ENCODE results near the gene TMEM238L. TPM values are rescaled to one million over a fixed set of nuclear protein-coding genes. Genes with fewer than 3 reads are reported as not detected.

The TMEM238L gene
- total and polyA plus RNA-seq, 3 experiments from 2014 or later = not detected

DNA sequence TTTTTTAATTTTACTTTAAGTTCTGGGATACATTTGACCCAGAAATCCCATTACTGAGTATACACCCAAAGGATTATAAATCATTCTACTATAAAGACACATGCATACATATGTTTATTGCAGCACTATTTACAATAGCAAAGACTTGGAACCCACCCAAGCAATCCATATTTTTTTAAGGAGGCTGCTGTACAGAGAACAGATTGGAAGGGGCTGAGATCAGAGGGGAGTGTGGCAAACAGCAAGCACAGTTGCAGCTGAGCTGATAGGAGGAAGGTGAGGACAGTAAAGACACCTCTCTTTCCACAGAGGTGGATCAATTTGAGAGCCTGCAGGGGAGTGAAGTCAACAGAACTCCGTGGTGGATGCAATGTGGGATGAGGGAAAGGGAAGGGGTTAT, 10.2 kb upstream of the TMEM238L start:
- Histone ChIP-seq H3K27ac (ENCODE audit: low read depth, low read length) (no peak overlapping the region), H3K36me3 (ENCODE audit: insufficient read depth, low read length) (no peaks in the 10 kb centered on the region), H3K4me1 (ENCODE audit: insufficient read depth, low read length) (no peaks in the 10 kb centered on the region), H3K27me3 (ENCODE audit: insufficient read depth, low read length, poor library complexity, severe bottlenecking) (no peaks in the 10 kb centered on the region), H3K9me3 (ENCODE audit: low read length) (no peaks in the 10 kb centered on the region), H3K4me3 (ENCODE audit: low read length) (no peak overlapping the region)
- no peak for DNase-seq
- Mint-ChIP-seq H3K27me3 (peaks cover 8 to 24% of the 10 kb centered on the region in 2 donors), H3K9me3 (no peaks in the 10 kb centered on the region), H3K4me3 (no peak overlapping the region), H3K27ac (no peak overlapping the region), H3K36me3 (no peaks in the 10 kb centered on the region), H3K4me1 (no peaks in the 10 kb centered on the region)
- CTCF ChIA-PET = no interaction called here
- POLR2A ChIA-PET = no interaction called here

GRCh38 chr17:10812674-10813073, 8.8 kb upstream of the TMEM238L start:
- Mint-ChIP-seq H3K36me3 (no peaks in the 10 kb centered on the region), H3K27ac (no peak overlapping the region), H3K9me3 (no peaks in the 10 kb centered on the region), H3K4me3 (peak overlapping the region in 1 of 7 donors; percentile 77), H3K4me1 (no peaks in the 10 kb centered on the region), H3K27me3 (peaks cover 8 to 19% of the 10 kb centered on the region in 2 donors)
- Histone ChIP-seq H3K4me3 (ENCODE audit: low read length) (no peak overlapping the region), H3K27ac (ENCODE audit: low read depth, low read length) (no peak overlapping the region), H3K9me3 (ENCODE audit: low read length) (no peaks in the 10 kb centered on the region), H3K4me1 (ENCODE audit: insufficient read depth, low read length) (no peaks in the 10 kb centered on the region), H3K36me3 (ENCODE audit: insufficient read depth, low read length) (no peaks in the 10 kb centered on the region), H3K27me3 (ENCODE audit: insufficient read depth, low read length, poor library complexity, severe bottlenecking) (no peaks in the 10 kb centered on the region)
- DNase-seq = no peak
- CTCF ChIA-PET = no interaction called here
- POLR2A ChIA-PET = no interaction called here

DNA sequence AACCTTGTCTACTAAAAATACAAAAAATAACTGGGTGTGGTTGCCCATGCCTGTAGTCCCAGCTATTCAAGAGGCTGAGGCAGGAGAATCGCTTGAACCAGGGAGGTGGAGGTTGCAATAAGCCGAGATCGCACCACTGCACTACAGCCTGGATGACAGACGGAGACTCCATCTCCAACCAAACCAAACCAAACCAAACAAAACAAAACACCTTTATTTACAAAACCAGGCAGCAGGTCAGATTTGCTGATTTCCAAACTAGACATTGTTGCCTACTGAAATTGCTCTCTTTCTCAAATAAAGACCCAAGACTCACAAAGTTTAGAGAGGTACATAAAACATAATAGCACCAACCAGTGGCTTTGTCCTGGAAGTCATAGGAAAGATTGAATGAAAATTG, 5.7 kb upstream of the TMEM238L start:
- peaks cover 7 to 9% of the 10 kb centered on the region in 2 donors for H3K27me3 Mint-ChIP-seq
- CTCF ChIA-PET = no interaction called here

DNA sequence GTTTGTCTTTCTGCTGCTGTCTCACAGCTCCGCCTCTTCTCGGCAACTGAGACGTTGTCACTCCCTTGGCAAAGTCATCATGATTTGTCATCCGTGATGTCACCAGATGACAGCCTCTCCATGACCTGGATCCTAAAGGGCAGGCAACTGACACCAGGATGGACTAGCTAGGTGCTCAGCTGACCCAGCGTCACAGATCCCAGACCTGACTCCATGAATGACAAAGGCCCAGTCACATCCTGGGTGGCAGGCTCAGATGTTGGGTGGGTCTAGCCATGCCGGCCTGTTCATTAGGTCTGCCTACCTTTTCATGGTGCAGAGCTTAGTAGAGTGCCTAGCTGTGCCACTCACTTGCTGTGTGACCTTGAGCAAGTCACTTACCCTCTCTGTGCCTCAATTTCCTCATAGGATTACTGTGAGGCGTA, 3.8 kb upstream of the TMEM238L start:
- no peaks in the 10 kb centered on the region for H3K4me1 ChIP-seq (ENCODE audit: insufficient read depth, low read length)
- Mint-ChIP-seq H3K9me3 (no peaks in the 10 kb centered on the region), H3K4me3 (no peak overlapping the region), H3K27ac (no peak overlapping the region), H3K36me3 (no peaks in the 10 kb centered on the region), H3K4me1 (no peaks in the 10 kb centered on the region), H3K27me3 (peaks cover 4 to 6% of the 10 kb centered on the region in 2 donors)
- no peak overlapping the region for H3K4me3 ChIP-seq (ENCODE audit: low read length)
- no peaks in the 10 kb centered on the region for H3K9me3 ChIP-seq (ENCODE audit: low read length)
- POLR2A ChIA-PET = no interaction called here
- CTCF ChIA-PET = no interaction called here
- DNase-seq = no peak
- H3K27ac ChIP-seq (ENCODE audit: low read depth, low read length) = no peak overlapping the region
- no peaks in the 10 kb centered on the region for H3K36me3 ChIP-seq (ENCODE audit: insufficient read depth, low read length)
- H3K27me3 ChIP-seq (ENCODE audit: insufficient read depth, low read length, poor library complexity, severe bottlenecking) = no peaks in the 10 kb centered on the region

More for the DNA sequence above, 5.7 kb upstream of the TMEM238L start:
- H3K27ac ChIP-seq (ENCODE audit: low read depth, low read length) = no peak overlapping the region
- no peak overlapping the region for H3K27ac Mint-ChIP-seq
- H3K4me3 Mint-ChIP-seq = no peak overlapping the region
- H3K36me3 Mint-ChIP-seq = no peaks in the 10 kb centered on the region
- no peaks in the 10 kb centered on the region for H3K36me3 ChIP-seq (ENCODE audit: insufficient read depth, low read length)
- no peak for DNase-seq
- no peak overlapping the region for H3K4me3 ChIP-seq (ENCODE audit: low read length)
- no peaks in the 10 kb centered on the region for H3K9me3 Mint-ChIP-seq
- no peaks in the 10 kb centered on the region for H3K9me3 ChIP-seq (ENCODE audit: low read length)
- no peaks in the 10 kb centered on the region for H3K4me1 ChIP-seq (ENCODE audit: insufficient read depth, low read length)
- POLR2A ChIA-PET = no interaction called here
- H3K27me3 ChIP-seq (ENCODE audit: insufficient read depth, low read length, poor library complexity, severe bottlenecking) = no peaks in the 10 kb centered on the region
- H3K4me1 Mint-ChIP-seq = no peaks in the 10 kb centered on the region

- no peaks in the 10 kb centered on the region for H3K9me3 Mint-ChIP-seq
- Histone ChIP-seq H3K27me3 (ENCODE audit: insufficient read depth, low read length, poor library complexity, severe bottlenecking) (no peaks in the 10 kb centered on the region), H3K27ac (ENCODE audit: low read depth, low read length) (no peak overlapping the region), H3K4me1 (ENCODE audit: insufficient read depth, low read length) (no peaks in the 10 kb centered on the region), H3K9me3 (ENCODE audit: low read length) (no peaks in the 10 kb centered on the region), H3K4me3 (ENCODE audit: low read length) (no peak overlapping the region), H3K36me3 (ENCODE audit: insufficient read depth, low read length) (no peaks in the 10 kb centered on the region)
- no peak overlapping the region for H3K27ac Mint-ChIP-seq
- no peak overlapping the region for H3K4me3 Mint-ChIP-seq
- POLR2A ChIA-PET = no interaction called here
- peaks cover 0 to 4% of the 10 kb centered on the region in 2 donors for H3K27me3 Mint-ChIP-seq
- CTCF ChIA-PET = no interaction called here
- H3K36me3 Mint-ChIP-seq = no peaks in the 10 kb centered on the region
- H3K4me1 Mint-ChIP-seq = no peaks in the 10 kb centered on the region
- DNase-seq = no peak
Measured at GRCh38 chr17:10806545-10807262, 2.8 kb upstream of the TMEM238L start.

GRCh38 chr17:10805911-10806310, 2.0 kb upstream of the TMEM238L start:
- Mint-ChIP-seq H3K4me1 (no peaks in the 10 kb centered on the region), H3K27me3 (peaks cover 0 to 4% of the 10 kb centered on the region in 2 donors), H3K4me3 (no peak overlapping the region), H3K9me3 (no peaks in the 10 kb centered on the region), H3K27ac (no peak overlapping the region), H3K36me3 (no peaks in the 10 kb centered on the region)
- ChIA-PET CTCF (no interaction called here), POLR2A (no interaction called here)
- H3K36me3 ChIP-seq (ENCODE audit: insufficient read depth, low read length) = no peaks in the 10 kb centered on the region
- H3K27me3 ChIP-seq (ENCODE audit: insufficient read depth, low read length, poor library complexity, severe bottlenecking) = no peaks in the 10 kb centered on the region
- no peaks in the 10 kb centered on the region for H3K4me1 ChIP-seq (ENCODE audit: insufficient read depth, low read length)
- DNase-seq = no peak
- no peaks in the 10 kb centered on the region for H3K9me3 ChIP-seq (ENCODE audit: low read length)
- H3K27ac ChIP-seq (ENCODE audit: low read depth, low read length) = no peak overlapping the region
- no peak overlapping the region for H3K4me3 ChIP-seq (ENCODE audit: low read length)

- Histone ChIP-seq H3K9me3 (ENCODE audit: low read length) (no peaks in the 10 kb centered on the region), H3K27me3 (ENCODE audit: insufficient read depth, low read length, poor library complexity, severe bottlenecking) (no peaks in the 10 kb centered on the region), H3K36me3 (ENCODE audit: insufficient read depth, low read length) (no peaks in the 10 kb centered on the region), H3K4me3 (ENCODE audit: low read length) (no peak overlapping the region), H3K4me1 (ENCODE audit: insufficient read depth, low read length) (no peaks in the 10 kb centered on the region), H3K27ac (ENCODE audit: low read depth, low read length) (no peak overlapping the region)
- CTCF ChIA-PET = no interaction called here
- Mint-ChIP-seq H3K4me1 (no peaks in the 10 kb centered on the region), H3K36me3 (no peaks in the 10 kb centered on the region), H3K4me3 (no peak overlapping the region), H3K27me3 (peaks cover 0 to 4% of the 10 kb centered on the region in 2 donors), H3K27ac (no peak overlapping the region), H3K9me3 (no peaks in the 10 kb centered on the region)
- POLR2A ChIA-PET = no interaction called here
- no peak for DNase-seq
Measured at GRCh38 chr17:10804546-10804945, 647 bp upstream of the TMEM238L start.

DNA sequence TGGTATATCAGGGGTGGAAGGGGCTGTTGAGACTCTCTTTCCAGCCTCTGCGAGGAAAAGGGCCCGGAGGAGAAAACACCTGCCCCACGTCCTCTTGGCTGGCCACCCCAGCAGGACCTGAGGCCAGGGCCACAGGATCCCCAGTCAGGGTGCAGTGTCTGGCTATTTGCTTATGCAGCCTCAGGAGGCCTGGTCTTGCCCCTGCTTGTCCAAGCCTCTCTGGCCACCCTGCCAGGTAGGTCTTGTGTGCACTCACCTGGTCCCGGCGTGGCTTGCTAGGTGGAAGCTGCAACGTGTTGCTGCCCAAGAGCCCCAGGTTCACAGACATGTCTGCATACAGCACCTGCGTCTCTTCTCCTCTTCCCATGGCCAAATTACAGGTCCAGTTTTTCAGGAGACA, 549 bp downstream of the TMEM238L start:
- Mint-ChIP-seq H3K4me3 (no peak overlapping the region), H3K9me3 (no peaks in the 10 kb centered on the region), H3K27me3 (peaks cover 0 to 4% of the 10 kb centered on the region in 2 donors), H3K27ac (no peak overlapping the region), H3K36me3 (no peaks in the 10 kb centered on the region), H3K4me1 (no peaks in the 10 kb centered on the region)
- Histone ChIP-seq H3K27me3 (ENCODE audit: insufficient read depth, low read length, poor library complexity, severe bottlenecking) (no peaks in the 10 kb centered on the region), H3K4me1 (ENCODE audit: insufficient read depth, low read length) (no peaks in the 10 kb centered on the region), H3K9me3 (ENCODE audit: low read length) (no peaks in the 10 kb centered on the region), H3K36me3 (ENCODE audit: insufficient read depth, low read length) (no peaks in the 10 kb centered on the region), H3K27ac (ENCODE audit: low read depth, low read length) (no peak overlapping the region), H3K4me3 (ENCODE audit: low read length) (no peak overlapping the region)
- POLR2A ChIA-PET = no interaction called here
- CTCF ChIA-PET = no interaction called here
- no peak for DNase-seq

Data from CD8-positive, alpha-beta memory T cell (primary cell).